Neural progenitor cell (in vitro differentiated cells): ENCODE measurements around the gene LYRM1.

Experiments
- CTCF ChIP-seq: fragments of 200-600 bp; sonication (generic); IDR thresholded peaks from 2 replicates; pipeline ENCODE4 v1.5.1; 2017; ENCODE audit warnings: antibody characterized with exemption, mild to moderate bottlenecking
- EZH2 ChIP-seq: fragments of 200-600 bp; sonication (generic); IDR thresholded peaks from 2 replicates; pipeline ENCODE4 v1.6.1; 2017; ENCODE audit warnings: antibody characterized with exemption, mild to moderate bottlenecking, moderate library complexity

- no peak for TF ChIP-seq CTCF
- TF ChIP-seq EZH2: no peak
Observed at GRCh38 chr16:20937736-20938135, 37.2 kb downstream of the LYRM1 start.
